Neural cell (in vitro differentiated cells): ENCODE measurements around the gene ATRAID.

Source experiments
- EP300 ChIP-seq: fragments of 450-650 bp; conservative IDR thresholded peaks from 2 replicates; pipeline ENCODE4 v1.6.1; 2014; ENCODE audit warnings: antibody characterized with exemption, mild to moderate bottlenecking, moderate library complexity; ENCODE audit not compliant: poor library complexity, severe bottlenecking
- EZH2 ChIP-seq: fragments of 200-600, 300-800 bp; shearing (Covaris generic), sonication (generic); IDR thresholded peaks from 2 replicates; pipeline ENCODE4 v1.6.1; 2014; ENCODE audit warnings: antibody characterized with exemption, low read length, borderline replicate concordance, mild to moderate bottlenecking; ENCODE audit not compliant: insufficient read depth, poor library complexity, severe bottlenecking
- SMC3 ChIP-seq: fragments of 450-650 bp; conservative IDR thresholded peaks from 2 replicates; pipeline ENCODE4 v1.6.1; 2014; ENCODE audit warnings: antibody characterized with exemption, mild to moderate bottlenecking, moderate library complexity; ENCODE audit not compliant: poor library complexity
- TF ChIP-seq, protein P1 (sequence below): fragments of 450-650 bp; IDR thresholded peaks from 2 replicates; pipeline ENCODE4 v1.5.1; 2014; ENCODE audit warnings: antibody characterized with exemption, mild to moderate bottlenecking, moderate library complexity; ENCODE audit not compliant: poor library complexity, severe bottlenecking

GRCh38 chr2:27198627-27199026 lies 13.2 kb upstream of the ATRAID start:
- TF ChIP-seq, protein P1, sequence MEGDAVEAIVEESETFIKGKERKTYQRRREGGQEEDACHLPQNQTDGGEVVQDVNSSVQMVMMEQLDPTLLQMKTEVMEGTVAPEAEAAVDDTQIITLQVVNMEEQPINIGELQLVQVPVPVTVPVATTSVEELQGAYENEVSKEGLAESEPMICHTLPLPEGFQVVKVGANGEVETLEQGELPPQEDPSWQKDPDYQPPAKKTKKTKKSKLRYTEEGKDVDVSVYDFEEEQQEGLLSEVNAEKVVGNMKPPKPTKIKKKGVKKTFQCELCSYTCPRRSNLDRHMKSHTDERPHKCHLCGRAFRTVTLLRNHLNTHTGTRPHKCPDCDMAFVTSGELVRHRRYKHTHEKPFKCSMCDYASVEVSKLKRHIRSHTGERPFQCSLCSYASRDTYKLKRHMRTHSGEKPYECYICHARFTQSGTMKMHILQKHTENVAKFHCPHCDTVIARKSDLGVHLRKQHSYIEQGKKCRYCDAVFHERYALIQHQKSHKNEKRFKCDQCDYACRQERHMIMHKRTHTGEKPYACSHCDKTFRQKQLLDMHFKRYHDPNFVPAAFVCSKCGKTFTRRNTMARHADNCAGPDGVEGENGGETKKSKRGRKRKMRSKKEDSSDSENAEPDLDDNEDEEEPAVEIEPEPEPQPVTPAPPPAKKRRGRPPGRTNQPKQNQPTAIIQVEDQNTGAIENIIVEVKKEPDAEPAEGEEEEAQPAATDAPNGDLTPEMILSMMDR: no peak
- TF ChIP-seq EP300: no peak
- TF ChIP-seq SMC3: no peak
- no peak for TF ChIP-seq EZH2
